ENCODE measurements around the gene DPH2. TPM values are rescaled to one million over a fixed set of nuclear protein-coding genes. Genes with fewer than 3 reads are reported as not detected.

DPH2 gene, protein sequence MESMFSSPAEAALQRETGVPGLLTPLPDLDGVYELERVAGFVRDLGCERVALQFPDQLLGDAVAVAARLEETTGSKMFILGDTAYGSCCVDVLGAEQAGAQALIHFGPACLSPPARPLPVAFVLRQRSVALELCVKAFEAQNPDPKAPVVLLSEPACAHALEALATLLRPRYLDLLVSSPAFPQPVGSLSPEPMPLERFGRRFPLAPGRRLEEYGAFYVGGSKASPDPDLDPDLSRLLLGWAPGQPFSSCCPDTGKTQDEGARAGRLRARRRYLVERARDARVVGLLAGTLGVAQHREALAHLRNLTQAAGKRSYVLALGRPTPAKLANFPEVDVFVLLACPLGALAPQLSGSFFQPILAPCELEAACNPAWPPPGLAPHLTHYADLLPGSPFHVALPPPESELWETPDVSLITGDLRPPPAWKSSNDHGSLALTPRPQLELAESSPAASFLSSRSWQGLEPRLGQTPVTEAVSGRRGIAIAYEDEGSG
- 46.3 TPM for polyA plus RNA-seq (2013, experiment 1 of 2)
- polyA plus RNA-seq (2013, experiment 2 of 2) = 36.1 TPM

DNA sequence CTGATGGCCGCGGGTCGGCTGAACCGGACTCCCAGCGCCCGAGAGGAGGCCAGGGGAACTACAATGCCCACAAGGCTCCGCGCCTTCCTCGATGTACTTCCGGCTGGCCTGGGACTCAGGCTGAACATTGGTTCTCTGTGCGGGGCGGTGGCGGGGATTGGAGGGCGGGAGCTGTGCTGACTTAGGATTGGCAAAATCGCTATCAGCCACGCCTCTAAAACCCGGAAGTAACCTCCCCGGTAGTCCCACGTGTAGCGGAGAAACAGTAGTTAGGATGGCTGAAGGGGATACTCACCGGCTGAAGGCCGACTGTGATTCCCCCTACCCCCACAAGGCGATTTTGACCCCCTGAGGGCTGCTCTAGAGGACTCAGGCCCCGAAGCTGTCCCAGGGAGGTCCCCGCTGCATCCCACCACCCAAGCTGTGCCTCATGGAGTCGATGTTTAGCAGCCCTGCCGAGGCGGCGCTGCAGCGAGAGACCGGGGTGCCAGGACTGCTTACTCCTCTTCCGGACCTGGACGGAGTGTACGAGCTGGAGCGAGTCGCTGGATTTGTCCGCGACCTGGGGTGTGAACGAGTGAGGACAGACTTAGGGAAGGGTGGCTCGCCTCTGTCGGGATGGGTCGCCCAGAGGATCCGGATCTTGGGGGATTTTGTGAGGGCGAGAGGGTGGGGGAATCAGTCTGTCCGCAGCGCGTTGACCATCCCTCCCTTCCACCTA lies at the start of gene DPH2:
Gene DPH2, plus strand, starts transcription at position 265 of the 721 bp plus-strand sequence. Its CDS starts 166 bp downstream, at position 431.
- Histone ChIP-seq H3K9me3 (ENCODE audit: insufficient read depth, low read depth, low read length) (no peaks in the 10 kb centered on the region), H3K4me1 (ENCODE audit: insufficient read depth, low read length) (0 out of 2 replicates have a peak, but pooled peaks cover 9% of the 10 kb centered on the region), H3K36me3 (ENCODE audit: insufficient read depth, low read length) (peaks cover 26% of the 10 kb centered on the region), H3K4me3 (ENCODE audit: low read length) (peak within 1 kb of the TSS; percentile 84), H3K27ac (ENCODE audit: low read depth, low read length) (no peak within 1 kb of the TSS), H3K27me3 (ENCODE audit: insufficient read depth, low read length) (no peaks in the 10 kb centered on the region), H3K9ac (ENCODE audit: low read depth, low read length) (peak within 1 kb of the TSS; percentile 72)
- WGBS = 2% methylated on average over 39 of the region's 47 CpGs

DNA sequence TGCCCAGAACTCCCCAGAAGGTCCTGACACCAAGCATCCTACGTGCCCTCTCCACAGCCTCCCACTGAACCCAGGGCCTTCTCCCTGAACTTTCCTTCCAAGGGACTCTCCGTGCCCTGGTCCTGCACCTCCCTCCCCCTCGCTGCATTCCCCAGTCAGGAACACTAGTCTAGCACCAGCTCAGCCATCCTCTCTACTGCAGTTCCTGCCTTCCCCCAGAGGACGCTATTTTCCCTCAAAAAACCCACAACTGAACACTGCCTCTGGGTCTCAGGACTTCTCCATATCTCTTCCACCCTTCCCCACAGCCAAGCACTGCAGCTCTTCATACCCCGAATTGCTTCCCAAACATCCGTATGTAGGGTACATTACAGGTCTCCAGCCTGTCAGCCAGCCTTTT lies 48.8 kb upstream of the DPH2 start:
- Histone ChIP-seq H3K36me3 (ENCODE audit: insufficient read depth, low read length) (no peaks in the 10 kb centered on the region), H3K9ac (ENCODE audit: low read depth, low read length) (no peak overlapping the region)
- WGBS = 88% methylated on average over 6 of the region's 6 CpGs

DNA sequence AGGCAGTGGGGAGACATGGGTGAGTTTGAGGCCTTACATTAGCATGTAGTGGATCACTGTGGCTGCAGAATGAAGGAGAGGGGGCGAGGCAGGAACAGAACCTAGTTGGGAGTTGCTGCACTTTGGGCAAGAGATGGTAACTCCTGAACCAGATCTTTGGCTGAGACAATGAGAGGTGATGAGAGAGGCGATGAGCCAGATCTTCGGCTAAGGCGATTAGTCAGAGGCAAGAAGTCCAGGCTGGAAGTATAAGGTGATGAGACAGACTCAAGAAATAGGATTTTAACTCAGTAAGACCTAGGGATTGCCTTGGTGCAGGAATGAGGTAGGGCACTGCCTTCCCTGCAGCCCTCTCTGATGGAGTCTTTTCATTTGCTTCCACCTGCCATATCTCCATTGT lies 45.3 kb upstream of the DPH2 start:
- 70% methylated on average over 4 of the region's 4 CpGs for WGBS
- Histone ChIP-seq H3K4me3 (ENCODE audit: low read length) (no peak overlapping the region), H3K9me3 (ENCODE audit: insufficient read depth, low read depth, low read length) (no peaks in the 10 kb centered on the region), H3K4me1 (ENCODE audit: insufficient read depth, low read length) (no peaks in the 10 kb centered on the region), H3K27me3 (ENCODE audit: insufficient read depth, low read length) (no peaks in the 10 kb centered on the region), H3K36me3 (ENCODE audit: insufficient read depth, low read length) (no peaks in the 10 kb centered on the region), H3K9ac (ENCODE audit: low read depth, low read length) (no peak overlapping the region), H3K27ac (ENCODE audit: low read depth, low read length) (no peak overlapping the region)

More for the DNA sequence above, 48.8 kb upstream of the DPH2 start:
- H3K27me3 ChIP-seq (ENCODE audit: insufficient read depth, low read length) = no peaks in the 10 kb centered on the region
- H3K4me3 ChIP-seq (ENCODE audit: low read length) = no peak overlapping the region
- no peaks in the 10 kb centered on the region for H3K4me1 ChIP-seq (ENCODE audit: insufficient read depth, low read length)
- H3K9me3 ChIP-seq (ENCODE audit: insufficient read depth, low read depth, low read length) = no peaks in the 10 kb centered on the region
- H3K27ac ChIP-seq (ENCODE audit: low read depth, low read length) = no peak overlapping the region

DNA sequence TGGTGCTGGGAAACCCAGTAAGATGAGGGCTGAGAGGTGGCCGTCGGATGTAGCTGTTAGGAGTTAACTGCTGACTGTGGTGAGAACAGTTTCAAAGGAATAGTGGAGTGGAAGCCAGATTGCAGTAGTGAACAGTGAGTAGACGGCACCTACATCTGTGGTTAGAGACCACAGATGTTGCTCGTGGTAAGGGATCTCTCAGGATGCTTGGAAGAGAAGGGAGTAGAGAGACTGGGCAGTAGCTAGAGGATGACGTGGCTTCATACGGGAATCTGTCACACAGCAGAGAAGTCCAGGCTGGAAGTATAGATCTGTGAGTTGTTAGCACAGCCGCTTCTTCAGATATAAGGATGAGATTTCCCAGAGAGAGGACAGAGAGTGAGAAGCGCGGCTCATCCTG lies 44.0 kb upstream of the DPH2 start:
- Histone ChIP-seq H3K27ac (ENCODE audit: low read depth, low read length) (no peak overlapping the region), H3K4me3 (ENCODE audit: low read length) (no peak overlapping the region), H3K27me3 (ENCODE audit: insufficient read depth, low read length) (no peaks in the 10 kb centered on the region), H3K9me3 (ENCODE audit: insufficient read depth, low read depth, low read length) (no peaks in the 10 kb centered on the region), H3K9ac (ENCODE audit: low read depth, low read length) (no peak overlapping the region), H3K36me3 (ENCODE audit: insufficient read depth, low read length) (no peaks in the 10 kb centered on the region), H3K4me1 (ENCODE audit: insufficient read depth, low read length) (peaks cover 3% of the 10 kb centered on the region; the same call in 1 of the 2 replicates)
- 96% methylated on average over 9 of the region's 9 CpGs for WGBS

DNA sequence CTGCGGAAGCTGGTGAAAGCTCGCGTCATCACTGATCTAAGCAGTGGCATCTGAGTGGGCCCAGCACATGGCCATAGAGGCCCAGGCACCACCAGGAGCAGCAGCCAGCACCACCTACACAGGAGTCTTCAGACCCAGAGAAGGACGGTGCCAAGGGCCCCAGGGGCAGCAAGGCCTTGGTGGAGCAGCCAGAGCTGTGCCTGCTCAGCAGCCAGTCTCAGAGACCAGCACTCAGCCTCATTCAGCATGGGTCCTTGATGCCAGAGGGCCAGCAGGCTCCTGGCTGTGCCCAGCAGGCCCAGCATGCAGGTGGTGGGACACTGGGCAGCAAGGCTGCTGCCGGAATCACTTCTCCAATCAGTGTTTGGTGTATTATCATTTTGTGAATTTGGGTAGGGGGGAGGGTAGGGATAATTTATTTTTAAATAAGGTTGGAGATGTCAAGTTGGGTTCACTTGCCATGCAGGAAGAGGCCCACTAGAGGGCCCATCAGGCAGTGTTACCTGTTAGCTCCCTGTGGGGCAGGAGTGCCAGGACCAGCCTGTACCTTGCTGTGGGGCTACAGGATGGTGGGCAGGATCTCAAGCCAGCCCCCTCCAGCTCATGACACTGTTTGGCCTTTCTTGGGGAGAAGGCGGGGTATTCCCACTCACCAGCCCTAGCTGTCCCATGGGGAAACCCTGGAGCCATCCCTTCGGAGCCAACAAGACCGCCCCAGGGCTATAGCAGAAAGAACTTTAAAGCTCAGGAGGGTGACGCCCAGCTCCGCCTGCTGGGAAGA lies 39.5 kb upstream of the DPH2 start:
- Histone ChIP-seq H3K4me3 (ENCODE audit: low read length) (no peak overlapping the region), H3K9me3 (ENCODE audit: insufficient read depth, low read depth, low read length) (no peaks in the 10 kb centered on the region), H3K27ac (ENCODE audit: low read depth, low read length) (no peak overlapping the region), H3K4me1 (ENCODE audit: insufficient read depth, low read length) (peaks cover 10% of the 10 kb centered on the region), H3K9ac (ENCODE audit: low read depth, low read length) (no peak overlapping the region), H3K27me3 (ENCODE audit: insufficient read depth, low read length) (peaks cover 11% of the 10 kb centered on the region), H3K36me3 (ENCODE audit: insufficient read depth, low read length) (no peaks in the 10 kb centered on the region)
- 82% methylated on average over 10 of the region's 10 CpGs for WGBS

DNA sequence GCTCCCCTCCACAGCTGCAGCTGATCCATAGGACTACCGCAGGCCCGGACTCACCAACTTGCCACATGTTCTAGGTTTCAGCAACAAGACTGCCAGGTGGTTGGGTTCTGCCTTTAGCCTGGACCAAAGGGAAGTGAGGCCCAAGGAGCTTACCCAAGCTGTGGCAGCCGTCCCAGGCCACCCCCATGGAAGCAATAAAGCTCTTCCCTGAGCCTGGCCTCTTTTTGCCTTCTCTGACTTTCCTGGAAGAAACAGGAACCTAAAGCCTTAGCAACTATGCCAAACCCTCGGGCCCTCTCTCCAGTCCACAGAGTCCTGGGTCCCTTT lies 38.9 kb upstream of the DPH2 start:
- Histone ChIP-seq H3K9ac (ENCODE audit: low read depth, low read length) (no peak overlapping the region), H3K4me1 (ENCODE audit: insufficient read depth, low read length) (peaks cover 10% of the 10 kb centered on the region), H3K36me3 (ENCODE audit: insufficient read depth, low read length) (no peaks in the 10 kb centered on the region), H3K9me3 (ENCODE audit: insufficient read depth, low read depth, low read length) (no peaks in the 10 kb centered on the region), H3K27ac (ENCODE audit: low read depth, low read length) (no peak overlapping the region), H3K4me3 (ENCODE audit: low read length) (no peak overlapping the region), H3K27me3 (ENCODE audit: insufficient read depth, low read length) (peaks cover 15% of the 10 kb centered on the region)
- WGBS = 77% methylated on average over 4 of the region's 4 CpGs

DNA sequence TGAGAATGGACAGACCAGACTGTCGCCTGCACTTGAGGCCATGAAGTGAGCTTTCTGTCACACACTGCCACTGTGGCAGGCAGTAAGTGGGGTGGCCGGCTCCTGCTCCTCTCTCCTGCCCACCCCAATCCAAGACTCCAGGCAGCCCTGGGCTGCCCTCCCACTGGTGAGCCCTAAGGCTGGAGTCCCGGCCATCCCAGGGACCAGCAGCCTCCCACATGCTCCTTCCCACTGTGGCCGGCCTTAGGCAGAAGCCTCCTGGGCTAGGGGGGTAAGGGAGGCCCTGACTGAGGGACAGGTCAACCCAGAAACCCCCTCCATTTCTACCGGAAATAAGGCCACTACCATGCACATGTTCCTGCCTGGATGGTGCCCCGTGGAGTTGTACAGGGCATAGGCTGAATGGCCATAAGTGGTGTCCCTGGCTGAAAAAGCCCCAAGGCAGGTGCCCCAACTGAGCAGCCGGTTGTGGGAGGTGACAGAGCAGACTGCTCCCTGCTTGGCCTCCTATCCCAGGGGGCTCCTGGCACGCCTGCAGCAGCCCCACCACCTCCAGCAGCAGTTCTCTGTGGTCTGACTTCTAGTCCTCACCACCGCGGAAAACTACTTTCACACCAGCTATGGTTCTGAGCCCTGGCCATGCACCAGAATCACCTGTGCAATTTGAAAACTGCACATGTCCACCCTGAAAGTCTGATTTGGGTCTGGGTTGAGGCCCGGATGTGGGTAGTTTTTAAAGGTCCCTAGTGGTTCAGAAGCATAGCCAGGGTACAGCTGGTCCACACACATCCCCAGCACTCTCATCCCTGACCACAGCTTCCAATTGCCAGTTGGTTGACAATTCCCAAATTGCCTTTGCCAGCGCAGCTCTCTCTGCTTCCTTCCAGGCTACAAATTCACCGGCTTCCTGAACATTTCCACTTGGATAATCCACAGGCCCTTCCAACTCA lies 37.8 kb upstream of the DPH2 start:
- Histone ChIP-seq H3K4me3 (ENCODE audit: low read length) (no peak overlapping the region), H3K27ac (ENCODE audit: low read depth, low read length) (no peak overlapping the region), H3K9ac (ENCODE audit: low read depth, low read length) (no peak overlapping the region), H3K36me3 (ENCODE audit: insufficient read depth, low read length) (no peaks in the 10 kb centered on the region; the same call in 1 of the 2 replicates), H3K4me1 (ENCODE audit: insufficient read depth, low read length) (peaks cover 11% of the 10 kb centered on the region), H3K9me3 (ENCODE audit: insufficient read depth, low read depth, low read length) (no peaks in the 10 kb centered on the region), H3K27me3 (ENCODE audit: insufficient read depth, low read length) (peaks cover 24% of the 10 kb centered on the region)
- WGBS = 86% methylated on average over 12 of the region's 13 CpGs

DNA sequence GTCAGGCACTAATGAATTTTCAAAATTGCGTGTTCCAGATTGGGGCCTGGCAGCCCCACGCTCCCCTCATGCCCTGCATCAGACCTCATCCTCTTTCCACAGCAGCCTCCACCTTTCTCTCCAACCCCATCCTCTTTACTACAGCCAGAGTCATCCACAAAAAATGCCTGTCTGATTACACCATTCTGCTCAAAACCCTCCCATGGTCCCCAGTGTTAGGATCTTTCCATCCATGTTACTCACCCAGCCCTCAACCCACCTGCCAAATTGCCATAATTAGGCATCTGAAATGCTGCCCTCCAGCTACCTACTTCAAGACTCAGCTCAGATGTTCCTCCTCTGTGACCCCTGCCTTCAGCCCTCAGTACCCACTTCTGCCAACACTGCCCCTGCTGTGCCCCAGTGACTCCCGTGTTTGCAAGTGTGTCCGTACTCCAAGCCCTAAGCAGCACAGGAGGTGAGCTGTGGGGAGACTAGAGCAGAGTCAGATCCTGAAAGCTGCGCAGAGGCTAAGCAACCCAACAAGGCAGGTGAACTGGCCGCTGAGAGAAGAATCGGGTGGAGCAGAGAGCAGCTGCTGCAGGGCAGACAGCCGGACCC lies 36.9 kb upstream of the DPH2 start:
- 31% methylated on average over 8 of the region's 8 CpGs for WGBS
- H3K27ac ChIP-seq (ENCODE audit: low read depth, low read length) = no peak overlapping the region
- H3K9me3 ChIP-seq (ENCODE audit: insufficient read depth, low read depth, low read length) = no peaks in the 10 kb centered on the region
- H3K9ac ChIP-seq (ENCODE audit: low read depth, low read length) = peak overlapping the region; percentile 56
- H3K27me3 ChIP-seq (ENCODE audit: insufficient read depth, low read length) = peaks cover 25% of the 10 kb centered on the region
- H3K4me1 ChIP-seq (ENCODE audit: insufficient read depth, low read length) = peaks cover 13% of the 10 kb centered on the region
- peaks cover 5% of the 10 kb centered on the region; the same call in 1 of the 2 replicates for H3K36me3 ChIP-seq (ENCODE audit: insufficient read depth, low read length)
- peak overlapping the region; percentile 61 for H3K4me3 ChIP-seq (ENCODE audit: low read length)

DNA sequence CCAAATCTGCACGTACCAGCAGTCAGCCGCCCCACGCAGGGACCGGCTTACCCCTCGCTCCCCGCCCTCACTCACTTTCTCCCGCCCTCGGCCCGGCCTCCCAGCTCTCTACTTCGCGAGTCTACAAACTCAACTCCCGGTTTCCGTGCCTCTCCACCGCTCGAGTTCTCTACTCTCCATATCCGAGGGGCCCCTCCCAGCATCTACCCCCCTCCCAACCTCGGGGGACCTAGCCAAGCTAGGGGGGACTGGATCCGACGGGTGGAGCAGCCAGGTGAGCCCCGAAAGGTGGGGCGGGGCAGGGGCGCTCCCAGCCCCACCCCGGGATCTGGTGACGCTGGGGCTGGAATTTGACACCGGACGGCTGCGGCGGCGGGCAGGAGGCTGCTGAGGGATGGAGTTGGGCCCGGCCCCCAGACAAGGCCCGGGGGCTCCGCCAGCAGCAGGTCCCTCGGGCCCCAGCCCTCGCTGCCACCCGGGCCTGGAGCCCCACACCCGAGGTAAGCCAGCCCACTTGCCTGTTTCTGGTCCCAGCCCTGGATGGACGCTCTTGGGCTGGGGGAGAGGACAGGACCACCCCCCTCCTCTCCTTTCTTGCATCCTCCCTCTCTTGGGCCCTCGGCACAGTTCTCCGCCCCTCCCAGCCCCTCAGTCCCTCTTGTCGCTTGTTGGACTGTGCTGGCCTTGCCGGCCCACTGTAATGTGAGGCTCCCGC lies 36.3 kb upstream of the DPH2 start, which contains the start of gene ARTN:
Gene ARTN, plus strand, starts transcription at position 416 of the 715 bp plus-strand sequence. CDS start 1,856 bp downstream, outside the sequence.
- H3K9ac ChIP-seq (ENCODE audit: low read depth, low read length) = peak within 1 kb of the TSS; percentile 56
- H3K4me1 ChIP-seq (ENCODE audit: insufficient read depth, low read length) = peaks cover 14% of the 10 kb centered on the region
- peaks cover 5% of the 10 kb centered on the region; the same call in 1 of the 2 replicates for H3K36me3 ChIP-seq (ENCODE audit: insufficient read depth, low read length)
- H3K9me3 ChIP-seq (ENCODE audit: insufficient read depth, low read depth, low read length) = no peaks in the 10 kb centered on the region
- H3K4me3 ChIP-seq (ENCODE audit: low read length) = peak within 1 kb of the TSS; percentile 61
- 2% methylated on average over 42 of the region's 42 CpGs for WGBS
- H3K27ac ChIP-seq (ENCODE audit: low read depth, low read length) = 0 out of 2 replicates have a peak within 1 kb of the TSS, but pooled peaks have one; percentile 14
- peaks cover 25% of the 10 kb centered on the region for H3K27me3 ChIP-seq (ENCODE audit: insufficient read depth, low read length)
